ENCODE results near the gene MTFMT.

GRCh38 chr15:65006876-65007275, 22.6 kb downstream of the MTFMT start:
- TF ChIP-seq GATA2 (IDR thresholded peaks at IDR 0.05; ENCODE audit: low read depth, low read length) = no peak
- TF ChIP-seq GATA3 (IDR thresholded peaks at IDR 0.05; ENCODE audit: low read depth, low read length) = no peak
